CD4-positive, alpha-beta memory T cell (primary cell): ENCODE measurements around the gene PRDX3. TPM values are rescaled to one million over a fixed set of nuclear protein-coding genes. Genes with fewer than 3 reads are reported as not detected.
A peak's percentile ranks its signal among the peaks of the same experiment; 100 is the strongest.

Source experiments
- CTCF ChIA-PET: fragments of 350-600 bp; sonication (Branson Sonifier 250); formaldehyde crosslinking; loops from one replicate; lab custom pipeline; 2021; ENCODE audit warnings: inconsistent platforms; ENCODE audit not compliant: partially characterized antibody; lab: Charles Lee
- POLR2A ChIA-PET: fragments of 350-600 bp; sonication (Branson Sonifier 250); formaldehyde crosslinking; loops from one replicate; lab custom pipeline; 2021; ENCODE audit not compliant: partially characterized antibody; lab: Charles Lee
- DNase-seq, 5 donors: peaks; one replicate each; pipeline versions ENCODE4 v3.0.0 to v3.0.0-alpha.2; 2020 to 2022; ENCODE audit warnings: mixed read lengths in 1 of 5
- H3K27ac ChIP-seq: one replicate; pipeline ENCODE4 v1.7.0; 2013; ENCODE audit warnings: low read depth, low read length
- H3K27me3 ChIP-seq: 2 replicates; pipeline ENCODE4 v1.7.0; 2013; ENCODE audit warnings: mild to moderate bottlenecking, low read length, moderate library complexity; ENCODE audit not compliant: insufficient read depth
- H3K36me3 ChIP-seq: 2 replicates; pipeline ENCODE4 v1.7.0; 2013; ENCODE audit warnings: mild to moderate bottlenecking, low read length, moderate library complexity; ENCODE audit not compliant: insufficient read depth
- H3K4me1 ChIP-seq: 2 replicates; pipeline ENCODE4 v1.7.0; 2013; ENCODE audit warnings: mild to moderate bottlenecking, low read length, moderate library complexity; ENCODE audit not compliant: insufficient read depth
- H3K4me3 ChIP-seq, 2 donors: one replicate each; pipeline ENCODE4 v1.7.0; 2013; ENCODE audit warnings: low read length in 2 of 2, mild to moderate bottlenecking in 1 of 2
- H3K9me3 ChIP-seq, 2 donors: one replicate each; pipeline ENCODE4 v1.7.0; 2013; ENCODE audit warnings: low read length in 2 of 2, control low read depth in 1 of 2; ENCODE audit not compliant: control insufficient read depth in 1 of 2
- H3K27ac Mint-ChIP-seq, 7 donors: one replicate each; pipeline ENCODE4 v1.8.0; 2020 to 2021; ENCODE audit warnings: mixed read lengths in 7 of 7, mild to moderate bottlenecking in 6 of 7, inconsistent platforms in 3 of 7, moderate library complexity in 3 of 7
- H3K27me3 Mint-ChIP-seq, 2 donors: one replicate each; pipeline ENCODE4 v1.8.0; 2020 to 2021; ENCODE audit warnings: mixed read lengths in 2 of 2
- H3K36me3 Mint-ChIP-seq, 2 donors: one replicate each; pipeline ENCODE4 v1.8.0; 2020 to 2021; ENCODE audit warnings: mixed read lengths in 2 of 2, inconsistent platforms in 1 of 2, mild to moderate bottlenecking in 1 of 2
- H3K4me1 Mint-ChIP-seq, 4 donors: one replicate each; pipeline ENCODE4 v1.8.0; 2020 to 2021; ENCODE audit warnings: mixed read lengths in 4 of 4, mild to moderate bottlenecking in 1 of 4
- H3K4me3 Mint-ChIP-seq, 8 donors: one replicate each; pipeline ENCODE4 v1.8.0; 2020 to 2021; ENCODE audit warnings: mixed read lengths in 8 of 8, mild to moderate bottlenecking in 7 of 8, moderate library complexity in 6 of 8, inconsistent platforms in 3 of 8
- H3K9me3 Mint-ChIP-seq, 8 donors: one replicate each; pipeline ENCODE4 v1.8.0; 2020 to 2021; ENCODE audit warnings: mixed read lengths in 8 of 8, mild to moderate bottlenecking in 5 of 8, inconsistent platforms in 3 of 8, moderate library complexity in 1 of 8
- intact Hi-C: fragments of 100-400 bp; cut with micrococcal nuclease; formaldehyde crosslinking; loops from one replicate; pipeline ENCODE4 v1.15.1; 2023
- polyA plus RNA-seq, 2 donors: library from polyadenylated mRNA; unstranded; fragments of 300-500 nt; fragmentation: Illumina TruSeq; gene quantifications; one replicate each; pipeline ENCODE4 v1.2.3, GENCODE V29; 2021
- total RNA-seq, 2 experiments: library from RNA; stranded (reverse); gene quantifications; one replicate each; pipeline ENCODE4 v1.2.3, GENCODE V29; 2021

Gene PRDX3
- total and polyA plus RNA-seq, 4 experiments from 2014 or later: 34.3 to 127 (median 81.6) TPM

DNA sequence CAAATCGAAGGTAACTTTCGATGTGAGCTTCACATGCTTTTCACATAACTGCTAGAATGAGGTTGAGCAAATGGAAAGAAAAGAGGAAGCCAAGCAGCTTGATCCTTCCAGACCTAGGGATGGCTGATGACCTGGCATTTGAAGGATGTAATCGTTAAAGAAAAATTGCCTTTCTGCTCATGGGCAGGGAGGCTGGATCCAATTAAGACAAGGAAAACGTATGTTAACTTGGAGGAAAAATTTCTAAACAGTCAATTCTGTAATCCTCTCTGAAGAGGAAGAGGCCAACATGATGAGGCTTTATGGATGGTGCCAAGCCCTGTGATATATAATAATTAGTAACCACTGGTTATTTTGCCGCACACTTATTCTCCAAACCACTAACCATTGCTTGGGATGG, 41.3 kb upstream of the PRDX3 start:
- intact Hi-C loops: no loop called here
- Histone ChIP-seq H3K36me3 (no peaks in the 10 kb centered on the region), H3K9me3 (no peaks in the 10 kb centered on the region), H3K27me3 (no peaks in the 10 kb centered on the region), H3K27ac (no peak overlapping the region), H3K4me1 (no peaks in the 10 kb centered on the region), H3K4me3 (no peak overlapping the region)
- no peak for DNase-seq
- Mint-ChIP-seq H3K9me3 (no peaks in the 10 kb centered on the region), H3K4me3 (no peak overlapping the region), H3K36me3 (no peaks in the 10 kb centered on the region), H3K4me1 (peaks cover 9 to 39% (median 17%) of the 10 kb centered on the region in 4 donors), H3K27me3 (no peaks in the 10 kb centered on the region), H3K27ac (no peak overlapping the region)
- ChIA-PET CTCF (interaction anchor here (1.7 kb wide), 1 partner anchor 10 kb away, joined by 5 read pairs; no protein-coding TSS in a partner anchor), POLR2A (interaction anchor here (1.0 to 1.8 kb wide), 2 partner anchors 8 to 13 kb away, joined by 3 to 7 read pairs; partner anchors contain the start of gene GRK5)

DNA sequence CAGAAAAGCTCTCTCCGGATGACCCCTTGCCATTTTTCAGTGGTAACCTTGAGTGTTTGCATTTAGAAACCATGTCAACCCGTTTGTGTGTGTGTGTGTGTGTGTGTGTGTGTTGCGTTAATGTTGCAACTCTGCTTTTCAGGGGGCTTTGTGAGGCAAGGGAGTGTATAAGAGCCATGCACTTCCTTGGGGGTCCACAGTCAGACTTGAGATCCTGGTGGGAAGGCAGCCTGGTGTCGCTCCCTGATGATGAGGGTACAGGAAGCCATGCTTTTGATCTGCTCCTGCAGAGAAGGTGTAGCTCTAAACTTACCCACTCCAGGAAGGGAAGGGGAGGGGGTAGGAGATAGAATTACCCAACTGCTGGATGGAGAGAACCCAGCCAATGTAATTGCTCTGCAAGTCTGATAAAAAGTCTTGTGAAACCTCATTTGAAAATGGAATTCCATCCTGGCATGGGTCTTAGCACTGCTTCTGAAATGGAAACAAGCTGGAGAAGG, 39.4 kb upstream of the PRDX3 start:
- H3K4me3 Mint-ChIP-seq: no peak overlapping the region
- no peaks in the 10 kb centered on the region for H3K9me3 Mint-ChIP-seq
- ChIA-PET CTCF (interaction anchor here (1.4 kb wide), 1 partner anchor 9 kb away, joined by 9 read pairs; no protein-coding TSS in a partner anchor), POLR2A (interaction anchor here (1.6 to 1.7 kb wide), 2 partner anchors 10 to 11 kb away, joined by 5 to 6 read pairs; no protein-coding TSS in a partner anchor)
- no peak for DNase-seq
- intact Hi-C loops: no loop called here
- H3K36me3 Mint-ChIP-seq: no peaks in the 10 kb centered on the region
- Histone ChIP-seq H3K9me3 (no peaks in the 10 kb centered on the region), H3K4me1 (peaks cover 16% of the 10 kb centered on the region), H3K4me3 (no peak overlapping the region), H3K27ac (no peak overlapping the region), H3K27me3 (no peaks in the 10 kb centered on the region), H3K36me3 (no peaks in the 10 kb centered on the region)
- H3K27ac Mint-ChIP-seq: no peak overlapping the region
- H3K4me1 Mint-ChIP-seq: peaks cover 8 to 47% (median 23%) of the 10 kb centered on the region in 4 donors
- H3K27me3 Mint-ChIP-seq: no peaks in the 10 kb centered on the region

DNA sequence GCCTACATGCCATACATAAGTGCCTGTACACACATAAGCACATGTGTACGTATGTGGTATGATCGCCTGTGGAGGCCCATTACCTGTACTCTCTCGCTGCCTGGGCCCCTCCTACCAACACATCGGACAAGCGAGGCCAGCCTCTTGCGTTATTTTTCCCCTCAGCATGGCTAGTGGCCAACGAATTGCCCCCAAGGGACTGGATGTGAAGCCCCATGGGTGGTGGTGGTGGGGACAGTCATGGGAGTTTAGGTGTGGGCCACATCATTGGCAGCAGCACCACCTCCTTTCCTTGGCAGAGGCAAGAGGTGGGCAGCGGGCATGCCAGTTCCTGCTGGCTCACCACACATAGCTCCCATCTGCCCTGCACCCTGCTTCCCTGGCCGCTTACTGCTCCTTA, 38.8 kb upstream of the PRDX3 start:
- Histone ChIP-seq H3K27ac (no peak overlapping the region), H3K27me3 (no peaks in the 10 kb centered on the region), H3K36me3 (no peaks in the 10 kb centered on the region), H3K4me1 (peaks cover 22% of the 10 kb centered on the region), H3K9me3 (no peaks in the 10 kb centered on the region), H3K4me3 (no peak overlapping the region)
- POLR2A ChIA-PET: interaction anchor here (1.6 to 1.7 kb wide), 2 partner anchors 9 to 11 kb away, joined by 5 to 6 read pairs; no protein-coding TSS in a partner anchor
- DNase-seq: no peak
- peaks cover 9 to 50% (median 29%) of the 10 kb centered on the region in 4 donors for H3K4me1 Mint-ChIP-seq
- intact Hi-C loops: no loop called here
- H3K27me3 Mint-ChIP-seq: no peaks in the 10 kb centered on the region
- CTCF ChIA-PET: interaction anchor here (1.4 kb wide), 1 partner anchor 8 kb away, joined by 9 read pairs; no protein-coding TSS in a partner anchor
- peak overlapping the region in 1 of 7 donors; percentile 42 for H3K27ac Mint-ChIP-seq
- H3K9me3 Mint-ChIP-seq: no peaks in the 10 kb centered on the region
- no peak overlapping the region for H3K4me3 Mint-ChIP-seq
- H3K36me3 Mint-ChIP-seq: no peaks in the 10 kb centered on the region

DNA sequence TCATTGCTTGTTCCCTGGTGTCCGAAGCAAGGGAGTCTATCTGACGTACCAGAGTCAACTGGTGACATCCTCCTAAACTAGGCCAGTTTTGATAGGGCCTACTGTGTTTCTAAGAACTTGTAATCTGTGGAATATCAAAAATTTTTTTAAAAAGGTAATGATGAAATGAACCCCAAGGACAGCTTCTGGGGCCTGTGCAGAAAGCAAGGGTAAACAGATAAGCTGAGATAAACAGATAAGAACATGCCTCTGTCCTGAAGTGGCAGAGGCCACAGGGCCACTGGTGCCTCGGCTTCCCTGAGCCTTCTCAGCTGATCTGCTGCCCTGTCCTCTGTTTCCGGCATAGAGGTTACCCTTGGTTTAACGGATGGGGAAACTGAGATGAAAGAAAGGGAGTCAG, 37.5 kb upstream of the PRDX3 start:
- no peaks in the 10 kb centered on the region for H3K36me3 ChIP-seq
- CTCF ChIA-PET: interaction anchor here (1.5 kb wide), 1 partner anchor 17 kb away, joined by 3 read pairs; no protein-coding TSS in a partner anchor

DNA sequence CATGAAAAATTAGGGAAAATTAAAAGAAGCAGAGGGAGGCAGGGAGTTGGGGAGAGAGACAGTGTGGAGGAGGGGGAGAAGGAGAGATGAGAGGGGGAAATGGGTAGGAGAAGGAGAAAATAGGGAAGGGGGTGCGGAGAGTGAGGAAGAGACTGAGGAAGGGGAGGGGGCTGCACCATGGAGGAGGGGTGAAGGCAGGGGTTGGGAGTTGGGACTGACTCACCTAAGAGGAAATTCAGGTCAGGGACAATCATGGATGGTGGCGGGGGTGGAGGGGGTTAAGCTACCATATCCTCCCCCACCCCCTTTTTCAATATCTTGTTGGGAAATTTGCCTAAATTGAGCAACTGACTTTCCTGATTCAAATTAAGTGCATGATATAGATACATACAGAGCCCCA, 36.8 kb upstream of the PRDX3 start:
- Histone ChIP-seq H3K27ac (no peak overlapping the region), H3K36me3 (no peaks in the 10 kb centered on the region), H3K27me3 (no peaks in the 10 kb centered on the region), H3K4me3 (no peak overlapping the region), H3K9me3 (no peaks in the 10 kb centered on the region), H3K4me1 (peaks cover 43% of the 10 kb centered on the region)
- ChIA-PET POLR2A (interaction anchor here (1.6 kb wide), 1 partner anchor 91 kb away, joined by 4 read pairs; no protein-coding TSS in a partner anchor), CTCF (interaction anchor here (0.6 kb wide), 1 partner anchor 314 kb away, joined by 3 read pairs; no protein-coding TSS in a partner anchor)
- intact Hi-C loops: no loop called here
- H3K4me1 Mint-ChIP-seq: peaks cover 21 to 60% (median 39%) of the 10 kb centered on the region in 4 donors
- H3K27ac Mint-ChIP-seq: peak overlapping the region in 2 of 7 donors; percentile 5 to 19
- H3K4me3 Mint-ChIP-seq: peak overlapping the region in 1 of 8 donors; percentile 12
- DNase-seq: no peak
- no peaks in the 10 kb centered on the region for H3K27me3 Mint-ChIP-seq
- no peaks in the 10 kb centered on the region for H3K36me3 Mint-ChIP-seq
- H3K9me3 Mint-ChIP-seq: no peaks in the 10 kb centered on the region

More for the DNA sequence above, 37.5 kb upstream of the PRDX3 start:
- Histone ChIP-seq H3K4me1 (peaks cover 35% of the 10 kb centered on the region), H3K9me3 (no peaks in the 10 kb centered on the region), H3K27ac (no peak overlapping the region), H3K4me3 (no peak overlapping the region), H3K27me3 (no peaks in the 10 kb centered on the region)
- no peaks in the 10 kb centered on the region for H3K27me3 Mint-ChIP-seq
- no peaks in the 10 kb centered on the region for H3K9me3 Mint-ChIP-seq
- peaks cover 20 to 56% (median 37%) of the 10 kb centered on the region in 4 donors for H3K4me1 Mint-ChIP-seq
- POLR2A ChIA-PET: no interaction called here
- no peak overlapping the region for H3K4me3 Mint-ChIP-seq
- H3K36me3 Mint-ChIP-seq: no peaks in the 10 kb centered on the region
- DNase-seq: no peak
- intact Hi-C loops: no loop called here
- H3K27ac Mint-ChIP-seq: peak overlapping the region in 1 of 7 donors; percentile 30

DNA sequence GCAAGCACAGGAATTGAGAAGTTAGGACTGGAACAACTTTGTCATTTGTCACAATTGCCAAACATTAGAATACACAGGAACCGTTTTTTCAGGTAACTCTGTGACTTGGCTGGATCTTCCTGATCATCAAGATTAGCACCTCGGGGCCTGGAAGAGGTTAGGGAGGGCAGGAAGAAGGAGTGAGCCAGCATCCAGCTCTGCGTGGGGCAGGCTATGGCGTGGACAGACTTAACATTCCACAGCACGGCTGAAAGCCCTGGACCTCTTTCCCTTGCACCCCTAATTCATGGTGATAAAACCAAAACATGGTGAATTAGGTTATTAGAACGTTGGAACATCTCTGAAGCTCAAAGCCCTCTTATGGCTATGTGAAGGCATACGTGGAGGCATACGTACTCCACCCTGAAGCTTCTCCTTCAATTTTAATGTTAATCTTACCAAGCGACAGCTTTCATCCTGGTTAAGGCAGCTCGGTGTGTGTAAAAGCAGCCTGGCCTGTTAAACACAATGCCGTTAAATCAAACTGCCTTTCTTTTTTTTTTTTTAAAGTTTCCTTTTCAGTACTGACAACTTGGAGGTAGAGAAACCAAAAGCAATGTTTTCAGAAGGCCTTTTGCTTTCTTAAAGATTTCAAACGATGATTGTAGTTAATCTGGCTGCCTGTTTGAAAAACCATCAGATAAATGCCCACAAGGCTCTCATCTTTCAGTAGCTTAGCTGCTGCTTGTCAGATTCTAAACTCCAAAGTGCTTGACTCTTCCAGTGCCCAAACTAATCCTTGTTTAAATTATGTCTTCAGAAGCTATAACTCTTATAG, 33.2 kb upstream of the PRDX3 start:
- peaks cover 0 to 12% of the 10 kb centered on the region in 2 donors for H3K36me3 Mint-ChIP-seq
- DNase-seq: peak in 4 of 5 donors; percentile 38 to 68 (median 60)
- H3K4me1 ChIP-seq: peaks cover 65% of the 10 kb centered on the region

More for the DNA sequence above, 33.2 kb upstream of the PRDX3 start:
- Histone ChIP-seq H3K27ac (peak overlapping the region; percentile 74), H3K36me3 (no peaks in the 10 kb centered on the region), H3K27me3 (no peaks in the 10 kb centered on the region), H3K4me3 (peak overlapping the region; percentile 13 to 38), H3K9me3 (no peaks in the 10 kb centered on the region)
- no peaks in the 10 kb centered on the region for H3K27me3 Mint-ChIP-seq
- no peaks in the 10 kb centered on the region for H3K9me3 Mint-ChIP-seq
- H3K27ac Mint-ChIP-seq: peak overlapping the region; percentile 91 to 97 (median 94)
- ChIA-PET CTCF (interaction anchor here (0.8 to 6.8 kb wide), 12 partner anchors 10 to 370 kb away, joined by 3 to 139 read pairs (median 3); partner anchors contain the start of gene RGS10), POLR2A (interaction anchor here (0.9 to 7.0 kb wide), 7 partner anchors 9 to 277 kb away, joined by 3 to 101 read pairs (median 6); no protein-coding TSS in a partner anchor)
- intact Hi-C loops: no loop called here
- H3K4me1 Mint-ChIP-seq: peaks cover 30 to 66% (median 50%) of the 10 kb centered on the region in 4 donors
- peak overlapping the region; percentile 55 to 83 (median 72) for H3K4me3 Mint-ChIP-seq
